HepG2 (cell line): ENCODE data around the gene NOP9. TPM values are rescaled to one million over a fixed set of nuclear protein-coding genes. Genes with fewer than 3 reads are reported as not detected.

Source experiments
- ATF6 ChIP-seq: sonication (generic); formaldehyde crosslinking; conservative IDR thresholded peaks from 2 replicates; pipeline ENCODE4 v1.4.0; 2020; ENCODE audit warnings: missing genetic modification reagents
- CREB1 ChIP-seq, 2 experiments: fragments of 450-650 bp in 1 of 2; IDR thresholded peaks; 2 replicates each; pipeline ENCODE4 v1.6.1; 2016 to 2017; ENCODE audit warnings: control low read depth in 1 of 2, mild to moderate bottlenecking in 1 of 2, missing compliant biosample characterization in 1 of 2, missing genetic modification characterization in 1 of 2
- ETV5 ChIP-seq: IDR thresholded peaks from 2 replicates; pipeline ENCODE4 v1.6.1; 2018; ENCODE audit warnings: missing biosample characterization, missing genetic modification reagents, inconsistent platforms, borderline replicate concordance
- FOXA3 ChIP-seq: IDR thresholded peaks from 2 replicates; pipeline ENCODE4 v1.6.1; 2016; ENCODE audit warnings: missing genetic modification reagents, missing compliant biosample characterization
- JUNB ChIP-seq: sonication (generic); formaldehyde crosslinking; IDR thresholded peaks from 2 replicates; pipeline ENCODE4 v1.8.0; 2022; ENCODE audit warnings: missing genetic modification reagents, mild to moderate bottlenecking, borderline replicate concordance
- LBX2 ChIP-seq: sonication (generic); formaldehyde crosslinking; IDR thresholded peaks from 2 replicates; pipeline ENCODE4 v1.5.0; 2020; ENCODE audit warnings: missing genetic modification reagents, mild to moderate bottlenecking, borderline replicate concordance
- MAFK ChIP-seq, 2 experiments: IDR thresholded peaks in 1 of 2; conservative IDR thresholded peaks in 1 of 2; 2 replicates each; pipeline ENCODE4 v1.6.1; 2011; ENCODE audit warnings: improper control_type of control experiment in 2 of 2, low read length in 2 of 2
- MXD1 ChIP-seq: sonication (generic); formaldehyde crosslinking; IDR thresholded peaks from 2 replicates; pipeline ENCODE4 v1.4.0; 2020; ENCODE audit warnings: mild to moderate bottlenecking, missing genetic modification reagents
- NCOR1 ChIP-seq: fragments of 200-600 bp; sonication (generic); IDR thresholded peaks from 2 replicates; pipeline ENCODE4 v1.7.0; 2017; ENCODE audit warnings: antibody characterized with exemption, low read length, borderline replicate concordance
- SRSF1 ChIP-seq: fragments of 200-400 bp; formaldehyde crosslinking; optimal IDR thresholded peaks from 2 replicates; pipeline ENCODE3; 2017; ENCODE audit warnings: mild to moderate bottlenecking, low read depth, low read length, moderate library complexity
- TARDBP ChIP-seq: sonication (generic); formaldehyde crosslinking; IDR thresholded peaks from 2 replicates; pipeline ENCODE4 v1.8.0; 2022; ENCODE audit warnings: mild to moderate bottlenecking, missing genetic modification reagents
- YEATS2 ChIP-seq: sonication (generic); formaldehyde crosslinking; IDR thresholded peaks from 2 replicates; pipeline ENCODE4 v1.4.0; 2020; ENCODE audit warnings: missing genetic modification reagents, borderline replicate concordance
- ZNF263 ChIP-seq: sonication (generic); formaldehyde crosslinking; IDR thresholded peaks from 2 replicates; pipeline ENCODE4 v1.4.0; 2020; ENCODE audit warnings: missing genetic modification reagents
- ZNF280B ChIP-seq: sonication (generic); formaldehyde crosslinking; IDR thresholded peaks from 2 replicates; pipeline ENCODE4 v1.5.0; 2020; ENCODE audit warnings: missing genetic modification reagents, mild to moderate bottlenecking, borderline replicate concordance
- ZNF567 ChIP-seq: sonication (generic); formaldehyde crosslinking; IDR thresholded peaks from 2 replicates; pipeline ENCODE4 v1.8.1; 2023; ENCODE audit warnings: mild to moderate bottlenecking, missing genetic modification reagents, borderline replicate concordance
- ZNF616 ChIP-seq: sonication (generic); formaldehyde crosslinking; IDR thresholded peaks from 2 replicates; pipeline ENCODE4 v1.5.0; 2020; ENCODE audit warnings: low read depth, mild to moderate bottlenecking, missing genetic modification reagents
- ZNF749 ChIP-seq: sonication (generic); formaldehyde crosslinking; IDR thresholded peaks from 2 replicates; pipeline ENCODE4 v1.8.0; 2022; ENCODE audit warnings: mild to moderate bottlenecking, missing genetic modification reagents, moderate library complexity, borderline replicate concordance
- ZNF788 ChIP-seq: sonication (generic); formaldehyde crosslinking; IDR thresholded peaks from 2 replicates; pipeline ENCODE4 v1.5.0; 2020; ENCODE audit warnings: mild to moderate bottlenecking, missing genetic modification reagents, borderline replicate concordance
- polyA plus RNA-seq, 8 experiments: library from polyadenylated mRNA; depleted of rRNA in 3 of 8; stranded (reverse) in 7 of 8; unstranded in 1 of 8; fragments of >200 nt; fragmentation: Illumina TruSeq in 4 of 8; extraction: Trizol in 4 of 8; gene quantifications; 2 replicates each; pipeline versions ENCODE4 v1.2.1 to v1.2.3, GENCODE V29; 2011 to 2016; ENCODE audit warnings: low read depth in 4 of 8, missing spikeins in 1 of 8, mixed read lengths in 1 of 8; ENCODE audit not compliant: insufficient read depth in 1 of 8
- total RNA-seq, 5 experiments: library from RNA; depleted of rRNA; stranded (reverse); fragments of >200 nt; fragmentation: Illumina TruSeq; extraction: Trizol; gene quantifications; 2 replicates each; pipeline ENCODE4 v1.2.3, GENCODE V29; 2016; ENCODE audit warnings: low read depth in 1 of 5
- TF ChIP-seq, protein P1 (sequence below): sonication (generic); formaldehyde crosslinking; IDR thresholded peaks from 2 replicates; pipeline ENCODE4 v1.4.0; 2020; ENCODE audit warnings: missing genetic modification reagents, mild to moderate bottlenecking, borderline replicate concordance

Gene NOP9
- total and polyA plus RNA-seq, 2 of the 13 experiments (the other 11 are each of a cell fraction or from before 2014, with no cell fraction given), result 24.5 to 61.6 TPM

GRCh38 chr14:24296341-24297157, 3.1 kb upstream of the NOP9 start (continued):
- TF ChIP-seq ATF6 (CRISPR knock-in tag) (0 out of 2 replicates have a peak, but pooled peaks have one; percentile 77), ZNF788 (CRISPR knock-in tag) (peak; percentile 50; the same call in 1 of the 2 replicates), FOXA3 (CRISPR knock-in tag) (peak; percentile 61), SRSF1 (no peak), ZNF280B (CRISPR knock-in tag) (peak; percentile 59; the same call in 1 of the 2 replicates), ETV5 (CRISPR knock-in tag) (no peak; the same call in 1 of the 2 replicates), CREB1 (IDR thresholded peaks at IDR 0.05) (peak; percentile 22; the same call in 1 of the 2 replicates), CREB1 (CRISPR knock-in tag; IDR thresholded peaks at IDR 0.05) (no peak), MAFK (conservative IDR thresholded peaks at IDR 0.05 in 1 of 2, IDR thresholded peaks at IDR 0.05 in 1 of 2; ENCODE audit: low read length in 2 of 2) (no peak), LBX2 (no peak), JUNB (no peak; the same call in 1 of the 2 replicates), ZNF263 (CRISPR knock-in tag) (no peak), ZNF616 (CRISPR knock-in tag) (no peak), ZNF749 (CRISPR knock-in tag) (no peak), YEATS2 (CRISPR knock-in tag) (peak; percentile 62; the same call in 1 of the 2 replicates), ZNF567 (no peak; the same call in 1 of the 2 replicates), TARDBP (CRISPR knock-in tag) (peak; percentile 11; the same call in 1 of the 2 replicates), MXD1 (0 out of 2 replicates have a peak, but pooled peaks have one; percentile 52), NCOR1 (no peak)
- TF ChIP-seq, protein P1, sequence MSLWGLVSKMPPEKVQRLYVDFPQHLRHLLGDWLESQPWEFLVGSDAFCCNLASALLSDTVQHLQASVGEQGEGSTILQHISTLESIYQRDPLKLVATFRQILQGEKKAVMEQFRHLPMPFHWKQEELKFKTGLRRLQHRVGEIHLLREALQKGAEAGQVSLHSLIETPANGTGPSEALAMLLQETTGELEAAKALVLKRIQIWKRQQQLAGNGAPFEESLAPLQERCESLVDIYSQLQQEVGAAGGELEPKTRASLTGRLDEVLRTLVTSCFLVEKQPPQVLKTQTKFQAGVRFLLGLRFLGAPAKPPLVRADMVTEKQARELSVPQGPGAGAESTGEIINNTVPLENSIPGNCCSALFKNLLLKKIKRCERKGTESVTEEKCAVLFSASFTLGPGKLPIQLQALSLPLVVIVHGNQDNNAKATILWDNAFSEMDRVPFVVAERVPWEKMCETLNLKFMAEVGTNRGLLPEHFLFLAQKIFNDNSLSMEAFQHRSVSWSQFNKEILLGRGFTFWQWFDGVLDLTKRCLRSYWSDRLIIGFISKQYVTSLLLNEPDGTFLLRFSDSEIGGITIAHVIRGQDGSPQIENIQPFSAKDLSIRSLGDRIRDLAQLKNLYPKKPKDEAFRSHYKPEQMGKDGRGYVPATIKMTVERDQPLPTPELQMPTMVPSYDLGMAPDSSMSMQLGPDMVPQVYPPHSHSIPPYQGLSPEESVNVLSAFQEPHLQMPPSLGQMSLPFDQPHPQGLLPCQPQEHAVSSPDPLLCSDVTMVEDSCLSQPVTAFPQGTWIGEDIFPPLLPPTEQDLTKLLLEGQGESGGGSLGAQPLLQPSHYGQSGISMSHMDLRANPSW (CRISPR knock-in tag), result no peak
